Omental fat pad (tissue), 4 donors: ENCODE results near the gene PLA2G12A. TPM values are rescaled to one million over a fixed set of nuclear protein-coding genes. Genes with fewer than 3 reads are reported as not detected.

ENCODE experiments used
- ATAC-seq: fragments of 150-250 bp; one replicate; pipeline ENCODE4 v1.9.1; 2016; ENCODE audit warnings: mild to moderate bottlenecking, moderate library complexity; ENCODE audit not compliant: low FRiP score
- DNase-seq: peaks from one replicate; pipeline ENCODE4 v3.0.0-alpha.2; 2019; ENCODE audit warnings: low spot score
- total RNA-seq, 4 donors: library from RNA; depleted of rRNA; stranded (reverse); fragments of >200 nt; gene quantifications; one replicate each; pipeline ENCODE4 v1.1.0, GENCODE V29; 2016
- TF ChIP-seq, protein P1 (sequence below), 3 donors: fragments of 450-650 bp; IDR thresholded peaks; one replicate each; pipeline ENCODE4 v1.5.1; 2016 to 2017; ENCODE audit warnings: antibody characterized with exemption in 3 of 3, mild to moderate bottlenecking in 3 of 3, moderate library complexity in 2 of 3

Gene PLA2G12A
- total RNA-seq, 4 donors from 2014 or later, result 20.4 to 72.7 (median 22.6) TPM

DNA sequence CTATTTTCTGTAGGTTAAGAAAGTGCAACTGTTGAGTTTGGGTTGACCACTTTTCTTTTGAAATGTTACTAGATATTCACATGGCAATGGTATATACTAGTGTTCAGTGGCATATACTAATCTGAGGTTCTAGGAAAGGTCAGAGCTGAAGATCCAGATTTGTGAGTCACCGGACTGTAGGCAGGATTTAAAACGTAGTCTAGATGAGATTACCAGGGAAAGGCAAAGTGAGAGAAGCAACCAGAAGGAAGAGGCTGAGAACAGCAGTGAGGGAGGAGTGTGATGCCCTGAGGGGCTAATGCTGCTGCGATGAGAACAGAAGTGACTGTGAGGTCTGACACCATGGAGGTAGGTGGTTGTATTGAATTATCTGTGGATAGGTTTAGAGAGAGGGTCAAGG, 9.7 kb upstream of the PLA2G12A start:
- DNase-seq (no peak), ATAC-seq (no peak)
- TF ChIP-seq, protein P1, sequence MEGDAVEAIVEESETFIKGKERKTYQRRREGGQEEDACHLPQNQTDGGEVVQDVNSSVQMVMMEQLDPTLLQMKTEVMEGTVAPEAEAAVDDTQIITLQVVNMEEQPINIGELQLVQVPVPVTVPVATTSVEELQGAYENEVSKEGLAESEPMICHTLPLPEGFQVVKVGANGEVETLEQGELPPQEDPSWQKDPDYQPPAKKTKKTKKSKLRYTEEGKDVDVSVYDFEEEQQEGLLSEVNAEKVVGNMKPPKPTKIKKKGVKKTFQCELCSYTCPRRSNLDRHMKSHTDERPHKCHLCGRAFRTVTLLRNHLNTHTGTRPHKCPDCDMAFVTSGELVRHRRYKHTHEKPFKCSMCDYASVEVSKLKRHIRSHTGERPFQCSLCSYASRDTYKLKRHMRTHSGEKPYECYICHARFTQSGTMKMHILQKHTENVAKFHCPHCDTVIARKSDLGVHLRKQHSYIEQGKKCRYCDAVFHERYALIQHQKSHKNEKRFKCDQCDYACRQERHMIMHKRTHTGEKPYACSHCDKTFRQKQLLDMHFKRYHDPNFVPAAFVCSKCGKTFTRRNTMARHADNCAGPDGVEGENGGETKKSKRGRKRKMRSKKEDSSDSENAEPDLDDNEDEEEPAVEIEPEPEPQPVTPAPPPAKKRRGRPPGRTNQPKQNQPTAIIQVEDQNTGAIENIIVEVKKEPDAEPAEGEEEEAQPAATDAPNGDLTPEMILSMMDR (IDR thresholded peaks at IDR 0.05), result no peak

GRCh38 chr4:109738104-109738872, 8.4 kb upstream of the PLA2G12A start:
- ATAC-seq (no peak), DNase-seq (no peak)
- TF ChIP-seq, protein P1 (IDR thresholded peaks at IDR 0.05), result no peak

GRCh38 chr4:109735566-109736365, 5.9 kb upstream of the PLA2G12A start:
- TF ChIP-seq, protein P1 (IDR thresholded peaks at IDR 0.05), result no peak

DNA sequence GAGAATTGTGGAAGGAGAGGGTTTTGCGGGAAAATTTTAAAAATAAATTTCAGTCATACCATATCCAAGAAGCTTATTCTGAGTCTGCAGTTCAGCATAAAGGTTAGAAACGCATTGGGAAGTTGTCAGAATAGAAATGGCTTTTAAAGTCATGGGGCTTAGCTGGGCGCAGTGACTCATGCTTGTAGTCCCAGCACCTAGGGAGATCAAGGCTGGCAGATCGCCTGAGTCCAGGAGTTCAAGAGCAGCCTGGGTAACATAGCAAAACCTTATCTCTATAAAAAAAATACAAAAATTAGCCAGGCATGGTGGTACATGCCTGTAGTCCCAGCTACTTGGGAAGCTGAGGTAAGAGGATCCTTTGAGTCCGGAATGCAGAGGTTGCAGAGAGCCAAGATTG, 3.9 kb upstream of the PLA2G12A start:
- ATAC-seq, result no peak
- no peak for DNase-seq
- TF ChIP-seq, protein P1 (IDR thresholded peaks at IDR 0.05), result no peak

More at GRCh38 chr4:109735566-109736365, 5.9 kb upstream of the PLA2G12A start:
- DNase-seq (no peak), ATAC-seq (peak; percentile 71)

- ATAC-seq, result no peak
- TF ChIP-seq, protein P1 (IDR thresholded peaks at IDR 0.05), result no peak
- no peak for DNase-seq
Measured at GRCh38 chr4:109730619-109731545, 1.0 kb upstream of the PLA2G12A start.

DNA sequence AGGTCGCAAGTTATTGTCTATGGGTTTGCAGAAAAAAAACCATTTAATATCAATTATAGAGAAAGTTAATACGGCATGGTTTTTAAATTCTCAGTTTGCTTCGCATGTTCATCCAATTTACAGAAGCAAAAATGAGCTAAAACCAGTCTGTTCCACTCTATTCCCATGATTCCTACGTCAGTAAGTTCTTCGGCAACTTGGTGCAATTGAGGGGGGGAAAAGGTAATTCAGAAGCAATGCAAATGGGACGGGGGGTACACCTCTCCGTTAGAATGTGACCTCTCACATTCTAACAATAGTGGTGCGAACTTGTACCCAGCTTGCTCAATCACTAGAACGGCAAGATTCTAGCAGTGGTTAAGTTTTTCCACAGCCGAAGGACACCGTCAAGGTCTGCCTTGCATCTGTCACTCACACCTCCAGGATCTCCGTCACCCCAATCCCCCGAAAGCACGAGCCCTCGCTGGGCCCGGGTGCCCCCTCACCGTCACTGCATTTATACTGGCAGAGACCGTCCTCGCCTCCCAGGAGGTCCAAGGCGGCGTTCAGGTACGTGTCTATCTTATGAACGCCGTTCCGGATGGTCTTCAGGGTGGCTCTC, 653 bp downstream of the PLA2G12A start:
- DNase-seq (no peak), ATAC-seq (peak; percentile 22)
- TF ChIP-seq, protein P1 (IDR thresholded peaks at IDR 0.05), result no peak
